Measurements from ENCODE around the gene DNASE2B.
"Not testable (repeated sequence)": the region's sequence is repeated elsewhere in the genome, so short reads cannot be mapped to it uniquely, and the experiment has no call there.

The DNASE2B gene

DNA sequence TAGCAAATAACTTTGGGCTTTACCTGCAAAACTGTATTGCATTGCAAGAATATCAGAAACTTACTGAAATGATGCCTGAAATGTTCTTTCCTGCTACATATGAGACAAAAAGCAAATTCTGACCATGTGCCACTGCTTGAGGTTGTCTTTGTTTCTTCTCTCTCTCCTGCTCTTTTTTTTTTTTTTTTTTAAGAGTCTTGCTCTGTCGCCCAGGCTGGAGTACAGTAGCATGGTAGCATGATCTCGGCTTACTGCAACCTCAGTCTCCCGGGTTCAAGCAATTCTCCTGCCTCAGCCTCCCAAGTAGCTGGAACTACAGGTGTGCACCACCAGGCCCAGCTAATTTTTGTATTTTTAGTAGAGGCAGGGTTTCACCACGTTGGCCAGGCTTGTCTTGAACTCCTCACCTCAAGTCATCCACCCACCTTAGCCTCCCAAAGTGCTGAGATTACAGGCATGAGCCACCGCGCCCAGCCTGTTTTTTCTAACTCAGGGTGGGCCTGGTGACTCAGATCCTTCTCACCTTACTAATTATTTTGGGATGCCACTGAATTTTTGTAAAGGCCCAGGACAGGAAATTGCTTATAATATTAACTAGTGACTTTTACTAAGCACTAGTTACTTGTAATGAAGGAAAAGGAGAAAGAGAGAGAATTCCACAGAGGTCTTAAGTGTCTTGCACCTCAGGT lies 35.9 kb downstream of the DNASE2B start:
- no peak overlapping the region for H3K4me3 ChIP-seq (ENCODE audit: low read depth, low read length)
- TF ChIP-seq, protein P1, sequence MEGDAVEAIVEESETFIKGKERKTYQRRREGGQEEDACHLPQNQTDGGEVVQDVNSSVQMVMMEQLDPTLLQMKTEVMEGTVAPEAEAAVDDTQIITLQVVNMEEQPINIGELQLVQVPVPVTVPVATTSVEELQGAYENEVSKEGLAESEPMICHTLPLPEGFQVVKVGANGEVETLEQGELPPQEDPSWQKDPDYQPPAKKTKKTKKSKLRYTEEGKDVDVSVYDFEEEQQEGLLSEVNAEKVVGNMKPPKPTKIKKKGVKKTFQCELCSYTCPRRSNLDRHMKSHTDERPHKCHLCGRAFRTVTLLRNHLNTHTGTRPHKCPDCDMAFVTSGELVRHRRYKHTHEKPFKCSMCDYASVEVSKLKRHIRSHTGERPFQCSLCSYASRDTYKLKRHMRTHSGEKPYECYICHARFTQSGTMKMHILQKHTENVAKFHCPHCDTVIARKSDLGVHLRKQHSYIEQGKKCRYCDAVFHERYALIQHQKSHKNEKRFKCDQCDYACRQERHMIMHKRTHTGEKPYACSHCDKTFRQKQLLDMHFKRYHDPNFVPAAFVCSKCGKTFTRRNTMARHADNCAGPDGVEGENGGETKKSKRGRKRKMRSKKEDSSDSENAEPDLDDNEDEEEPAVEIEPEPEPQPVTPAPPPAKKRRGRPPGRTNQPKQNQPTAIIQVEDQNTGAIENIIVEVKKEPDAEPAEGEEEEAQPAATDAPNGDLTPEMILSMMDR (conservative IDR thresholded peaks at IDR 0.05; ENCODE audit: low read depth, low read length): no peak
- no peak for DNase-seq (ENCODE audit: low read depth)

DNA sequence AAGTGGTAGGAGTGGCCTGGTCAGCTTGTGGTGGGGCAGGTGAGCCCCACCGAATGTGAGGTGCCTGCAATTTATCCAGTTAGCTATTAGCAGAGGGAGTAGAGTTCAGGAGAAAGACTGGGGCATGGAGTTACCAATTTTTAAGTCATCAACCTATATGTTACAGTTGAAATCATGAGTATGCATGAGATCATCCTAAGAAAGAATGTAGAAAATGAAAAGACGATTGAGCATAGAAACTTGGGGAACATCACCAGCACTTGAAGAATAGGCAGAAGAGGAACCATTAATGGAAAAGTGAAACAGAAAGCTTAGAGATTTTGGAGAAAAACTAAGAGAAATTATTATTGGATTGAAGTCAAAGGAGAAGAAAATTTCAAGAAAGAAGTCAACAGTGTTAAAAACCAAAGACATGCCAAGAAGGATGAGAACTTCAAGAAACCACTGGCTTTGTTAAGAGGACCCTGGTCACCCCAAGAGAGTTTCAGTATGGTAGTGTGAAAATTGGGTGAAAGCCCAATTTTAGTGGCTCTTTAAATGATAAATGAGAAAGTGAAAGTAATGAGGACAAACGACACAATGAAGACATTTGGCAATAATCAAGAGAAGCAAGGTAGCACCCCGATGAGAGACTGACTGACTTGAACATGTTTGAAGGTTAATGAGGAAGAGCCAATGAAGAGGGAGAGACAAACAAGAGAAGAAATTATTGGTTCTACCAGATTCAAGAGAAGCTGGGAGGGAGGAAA lies 36.7 kb downstream of the DNASE2B start:
- peak; percentile 31 for DNase-seq (ENCODE audit: low read depth)
- no peak overlapping the region for H3K4me3 ChIP-seq (ENCODE audit: low read depth, low read length)
- TF ChIP-seq, protein P1 (conservative IDR thresholded peaks at IDR 0.05; ENCODE audit: low read depth, low read length): no peak

DNA sequence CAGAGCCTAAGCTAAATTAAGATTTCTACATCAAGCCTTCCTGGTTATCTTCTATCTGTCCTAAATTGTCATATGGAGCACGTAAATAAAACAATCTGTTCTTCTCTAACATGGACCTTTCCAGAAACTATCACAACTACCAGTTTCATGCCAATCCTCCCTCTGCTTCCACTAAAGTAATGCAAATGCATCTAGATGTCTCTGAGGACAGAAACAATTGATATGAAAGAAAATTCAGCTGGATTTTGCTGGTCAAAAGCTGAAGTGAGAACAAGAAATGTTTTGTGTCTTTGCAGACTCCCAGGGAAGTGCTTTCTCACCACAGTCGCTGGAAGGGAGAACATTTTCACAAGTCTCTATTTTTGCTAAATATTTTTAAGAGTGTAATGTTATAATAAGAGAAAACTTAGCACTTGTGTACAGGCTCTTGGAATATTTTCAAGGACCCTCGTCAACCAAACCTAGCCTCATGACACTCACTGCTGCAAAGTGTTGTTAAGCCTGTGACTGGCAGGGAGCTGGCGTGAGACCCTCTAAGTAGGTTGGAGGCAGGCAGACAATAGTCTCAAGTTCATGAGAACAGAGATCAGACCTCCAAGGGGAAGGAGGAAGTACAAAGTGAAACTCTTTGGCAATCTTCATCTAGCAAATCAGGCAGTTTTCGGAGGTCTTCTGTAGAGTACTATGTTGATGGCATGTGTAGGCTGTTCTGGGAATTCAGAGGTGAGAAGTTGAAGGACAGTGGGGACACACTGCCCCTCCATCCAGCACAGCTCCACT lies 38.8 kb downstream of the DNASE2B start:
- TF ChIP-seq, protein P1 (conservative IDR thresholded peaks at IDR 0.05; ENCODE audit: low read depth, low read length): no peak
- no peak for DNase-seq (ENCODE audit: low read depth)
- no peak overlapping the region for H3K4me3 ChIP-seq (ENCODE audit: low read depth, low read length)

DNA sequence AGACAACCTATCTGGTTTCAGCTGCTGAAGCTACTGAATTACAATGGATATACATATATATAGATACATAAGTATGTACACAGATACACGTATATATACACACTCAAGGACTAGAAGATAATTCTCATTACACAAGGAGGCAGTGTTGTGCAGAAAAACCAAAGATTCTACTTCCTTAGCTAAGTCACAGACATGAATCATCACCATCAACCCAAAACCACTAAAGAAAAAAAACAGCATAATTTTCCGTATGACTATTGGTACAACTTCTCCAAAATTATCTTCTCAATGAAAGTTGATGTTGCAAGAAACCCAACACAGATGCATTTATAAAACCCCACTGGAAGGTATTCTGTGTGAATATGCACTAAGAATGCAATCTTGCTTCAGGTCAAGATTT lies 44.0 kb downstream of the DNASE2B start:
- H3K4me3 ChIP-seq (ENCODE audit: low read depth, low read length): no peak overlapping the region
- DNase-seq (ENCODE audit: low read depth): peak; percentile 94
- TF ChIP-seq, protein P1 (conservative IDR thresholded peaks at IDR 0.05; ENCODE audit: low read depth, low read length): peak; percentile 59

DNA sequence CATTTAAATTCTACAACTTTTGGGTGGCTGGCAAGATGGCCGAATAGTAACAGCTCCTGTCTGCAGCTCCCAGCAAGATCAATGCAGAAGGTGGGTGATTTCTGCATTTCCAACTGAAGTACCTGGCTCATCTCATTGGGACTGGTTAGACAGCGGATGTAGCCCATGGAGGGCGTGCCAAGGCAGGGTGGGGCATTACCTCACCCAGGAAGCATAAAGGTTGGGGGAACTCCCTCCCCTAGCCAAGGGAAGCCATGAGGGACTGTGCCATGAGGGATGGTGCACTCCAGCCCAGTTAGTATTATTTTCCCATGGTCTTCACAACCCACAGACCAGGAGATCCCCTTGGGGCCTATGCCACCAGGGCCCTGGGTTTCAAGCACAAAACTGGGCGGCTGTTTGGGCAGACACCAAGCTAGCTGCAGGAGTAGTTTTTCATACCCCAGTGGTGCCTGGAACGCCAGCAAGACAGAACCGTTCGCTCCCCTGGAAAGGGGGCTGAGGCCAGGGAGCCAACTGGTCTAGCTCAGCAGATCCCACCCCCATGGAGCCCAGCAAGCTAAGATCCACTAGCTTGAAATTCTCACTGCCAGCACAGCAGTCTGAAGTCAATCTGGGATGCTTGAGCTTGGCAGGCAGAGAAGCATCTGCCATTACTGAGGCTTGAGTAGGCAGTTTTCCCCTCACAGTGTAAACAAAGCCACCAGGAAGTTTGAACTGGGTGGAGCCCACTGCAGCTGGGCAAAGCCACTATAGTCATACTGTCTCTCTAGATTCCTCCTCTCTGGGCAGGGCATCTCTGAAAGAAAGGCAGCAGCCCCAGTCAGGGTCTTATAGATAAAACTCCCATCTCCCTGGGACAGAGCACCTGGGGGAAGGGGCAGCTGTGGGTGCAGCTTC lies 44.7 kb downstream of the DNASE2B start:
- not testable (repeated sequence) for H3K4me3 ChIP-seq (ENCODE audit: low read depth, low read length); DNase-seq (ENCODE audit: low read depth)

DNA sequence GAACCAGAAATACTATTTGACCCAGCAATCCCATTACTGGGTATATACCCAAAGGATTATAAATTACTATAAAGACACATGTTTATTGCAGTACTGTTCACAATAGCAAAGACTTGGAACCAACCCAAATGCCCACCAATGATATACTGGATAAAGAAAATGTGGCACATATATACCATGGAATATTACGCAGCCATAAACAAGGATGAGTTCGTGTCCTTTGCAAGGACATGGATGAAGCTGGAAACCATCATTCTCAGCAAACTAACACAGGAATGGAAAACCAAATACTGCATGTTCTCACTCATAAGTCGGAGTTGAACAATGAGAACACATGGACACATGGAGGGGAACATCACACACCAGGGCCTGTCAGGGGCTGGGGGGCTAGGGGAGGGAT lies 50.4 kb downstream of the DNASE2B start:
- H3K4me3 ChIP-seq (ENCODE audit: low read depth, low read length); DNase-seq (ENCODE audit: low read depth): not testable (repeated sequence)

DNA sequence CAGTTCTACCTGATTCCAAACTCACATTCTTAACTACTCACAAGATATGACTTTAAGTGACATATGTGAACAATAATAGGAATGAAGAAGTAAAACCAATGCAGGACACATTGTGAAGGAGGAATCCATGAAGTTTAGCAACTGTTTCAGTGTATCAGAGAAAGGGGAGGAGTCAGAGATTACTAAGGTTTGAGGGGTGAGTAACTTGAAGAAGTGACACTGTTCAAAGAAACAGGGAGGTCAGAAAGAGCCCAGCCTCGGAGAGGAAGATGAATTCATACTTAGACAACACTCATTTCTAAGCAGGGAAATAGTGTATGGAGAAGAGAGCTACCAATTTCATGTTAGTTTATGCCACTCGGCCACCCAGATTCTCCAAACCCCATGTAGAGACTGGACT lies 52.6 kb downstream of the DNASE2B start:
- DNase-seq (ENCODE audit: low read depth): no peak
- TF ChIP-seq, protein P1 (conservative IDR thresholded peaks at IDR 0.05; ENCODE audit: low read depth, low read length): no peak

More for the DNA sequence above, 52.6 kb downstream of the DNASE2B start:
- no peak overlapping the region for H3K4me3 ChIP-seq (ENCODE audit: low read depth, low read length)
